H1 (cell line): Measurements from ENCODE around the gene NOX5. TPM values are rescaled to one million over a fixed set of nuclear protein-coding genes. Genes with fewer than 3 reads are reported as not detected.

ENCODE experiments used
- CTCF ChIA-PET: fragments of 300-600 bp; sonication (Branson Sonifier 250); formaldehyde crosslinking; loops from one replicate; lab custom pipeline; 2021; ENCODE audit not compliant: partially characterized antibody; lab: Charles Lee
- POLR2A ChIA-PET: fragments of 300-600 bp; sonication (Branson Sonifier 250); formaldehyde crosslinking; loops from one replicate; lab custom pipeline; 2021; ENCODE audit warnings: inconsistent platforms; ENCODE audit not compliant: partially characterized antibody; lab: Charles Lee
- DNase-seq, 2 experiments: peaks; one replicate each; pipeline versions ENCODE4 v3.0.0 to v3.0.0-alpha.2; 2010 to 2022; ENCODE audit warnings: low spot score in 2 of 2, low read depth in 1 of 2, mixed read lengths in 1 of 2
- FAIRE-seq: peaks from 2 replicates; lab custom pipeline; 2011; peaks lifted over from hg19 to GRCh38; lab: Jason Lieb, UNC
- H2AFZ ChIP-seq: 2 replicates; pipeline ENCODE4 v1.8.1; 2012; ENCODE audit warnings: low read length, inconsistent platforms
- H2AK5ac ChIP-seq: 2 replicates; pipeline ENCODE4 v1.6.1; 2013; ENCODE audit warnings: low read depth, low read length
- H2BK120ac ChIP-seq: replicated peaks from 2 replicates; pipeline ENCODE3; 2013; ENCODE audit warnings: low read depth, low read length, inconsistent platforms
- H2BK12ac ChIP-seq: 2 replicates; pipeline ENCODE4 v1.6.1; 2013; ENCODE audit warnings: low read depth, low read length
- H2BK15ac ChIP-seq: 2 replicates; pipeline ENCODE4 v1.6.1; 2013; ENCODE audit warnings: low read length
- H2BK20ac ChIP-seq: 2 replicates; pipeline ENCODE4 v1.6.1; 2013; ENCODE audit warnings: low read length
- H2BK5ac ChIP-seq: 2 replicates; pipeline ENCODE4 v1.6.1; 2013; ENCODE audit warnings: low read depth, low read length
- H3K14ac ChIP-seq: 2 replicates; pipeline ENCODE4 v1.6.1; 2013; ENCODE audit warnings: inconsistent platforms; ENCODE audit not compliant: insufficient read length
- H3K18ac ChIP-seq: 2 replicates; pipeline ENCODE4 v1.6.1; 2013; ENCODE audit warnings: low read length; ENCODE audit errors: extremely low read depth
- H3K23ac ChIP-seq: 2 replicates; pipeline ENCODE4 v1.6.1; 2013; ENCODE audit warnings: inconsistent platforms; ENCODE audit not compliant: insufficient read length
- H3K23me2 ChIP-seq: 2 replicates; pipeline ENCODE4 v1.6.1; 2013; ENCODE audit warnings: low read depth, low read length
- H3K27ac ChIP-seq: 2 replicates; pipeline ENCODE4 v1.6.1; 2011; ENCODE audit warnings: low read depth, low read length, inconsistent platforms
- H3K27me3 ChIP-seq, 4 experiments: replicated peaks in 1 of 4; 1 replicate in 1 of 4; 2 replicates in 3 of 4; pipeline versions ENCODE4 v1.6.1 to v1.8.1; 2011 to 2013; ENCODE audit warnings: low read length in 3 of 4, mild to moderate bottlenecking in 3 of 4, inconsistent platforms in 2 of 4, mixed read lengths in 2 of 4, moderate library complexity in 1 of 4; ENCODE audit not compliant: control insufficient read depth in 3 of 4, insufficient read depth in 3 of 4; ENCODE audit errors: extremely low read depth in 1 of 4
- H3K36me3 ChIP-seq, 4 experiments: 2 replicates each; pipeline versions ENCODE4 v1.6.1 to v1.8.1; 2011 to 2013; ENCODE audit warnings: mild to moderate bottlenecking in 4 of 4, low read length in 3 of 4, moderate library complexity in 2 of 4, control low read depth in 1 of 4, inconsistent platforms in 1 of 4; ENCODE audit not compliant: insufficient read depth in 4 of 4, control insufficient read depth in 2 of 4
- H3K4ac ChIP-seq: replicated peaks from 2 replicates; pipeline ENCODE3; 2013; ENCODE audit warnings: low read length, low read depth, mixed read lengths, inconsistent platforms; ENCODE audit not compliant: insufficient read length
- H3K4me1 ChIP-seq, 4 experiments: replicated peaks in 1 of 4; 1 replicate in 1 of 4; 2 replicates in 3 of 4; pipeline versions ENCODE4 v1.6.1 to v1.8.1; 2011 to 2013; ENCODE audit warnings: low read length in 3 of 4, inconsistent platforms in 2 of 4, mixed read lengths in 1 of 4; ENCODE audit not compliant: insufficient read depth in 4 of 4, control insufficient read depth in 3 of 4
- H3K4me2 ChIP-seq, 2 experiments: 2 replicates each; pipeline versions ENCODE4 v1.6.1 to v1.8.1; 2011 to 2013; ENCODE audit warnings: low read depth in 2 of 2, low read length in 2 of 2, control low read depth in 1 of 2, inconsistent platforms in 1 of 2, mild to moderate bottlenecking in 1 of 2; ENCODE audit not compliant: insufficient read depth in 1 of 2
- H3K4me3 ChIP-seq, 4 experiments: fragments of 200-600, 300-600 bp in 1 of 4; sonication (generic), shearing (Covaris generic), sonication (Bioruptor Twin) in 1 of 4; 2 replicates each; pipeline versions ENCODE4 v1.5.1 to v1.8.1; 2011 to 2016; ENCODE audit warnings: low read length in 4 of 4, low read depth in 3 of 4, control low read depth in 2 of 4, inconsistent platforms in 2 of 4, mild to moderate bottlenecking in 2 of 4, mixed read lengths in 1 of 4, moderate library complexity in 1 of 4; ENCODE audit not compliant: insufficient read depth in 2 of 4; ENCODE audit errors: extremely low read depth in 1 of 4
- H3K56ac ChIP-seq: replicated peaks from 2 replicates; pipeline ENCODE3; 2013; ENCODE audit warnings: low read depth, mild to moderate bottlenecking, mixed read lengths, low read length, inconsistent platforms; ENCODE audit not compliant: insufficient read length
- H3K79me1 ChIP-seq: 2 replicates; pipeline ENCODE4 v1.6.1; 2013; ENCODE audit warnings: low read depth, low read length, control low read depth
- H3K79me2 ChIP-seq, 2 experiments: 2 replicates each; pipeline versions ENCODE4 v1.6.1 to v1.8.1; 2012 to 2013; ENCODE audit warnings: low read length in 2 of 2, mild to moderate bottlenecking in 2 of 2, inconsistent platforms in 1 of 2; ENCODE audit not compliant: insufficient read depth in 2 of 2, control insufficient read depth in 1 of 2
- H3K9ac ChIP-seq, 4 experiments: replicated peaks in 1 of 4; 1 replicate in 1 of 4; 2 replicates in 3 of 4; pipeline versions ENCODE4 v1.6.1 to v1.8.1; 2011 to 2013; ENCODE audit warnings: low read depth in 3 of 4, low read length in 3 of 4, control low read depth in 2 of 4, mild to moderate bottlenecking in 2 of 4, moderate library complexity in 2 of 4, inconsistent platforms in 1 of 4; ENCODE audit errors: extremely low read depth in 1 of 4
- H3K9me3 ChIP-seq, 2 experiments: 2 replicates each; pipeline versions ENCODE4 v1.6.1 to v1.8.1; 2012 to 2013; ENCODE audit warnings: mild to moderate bottlenecking in 2 of 2, moderate library complexity in 2 of 2, control low read depth in 1 of 2, inconsistent platforms in 1 of 2, low read depth in 1 of 2, low read length in 1 of 2, mixed read lengths in 1 of 2; ENCODE audit not compliant: insufficient read depth in 2 of 2
- H4K20me1 ChIP-seq, 2 experiments: replicated peaks in 1 of 2; 2 replicates each; pipeline versions ENCODE3 to v1.8.1; 2011 to 2013; ENCODE audit warnings: inconsistent platforms in 2 of 2, low read length in 2 of 2, mild to moderate bottlenecking in 1 of 2; ENCODE audit not compliant: insufficient read depth in 2 of 2, control insufficient read depth in 1 of 2
- H4K5ac ChIP-seq: 2 replicates; pipeline ENCODE4 v1.6.1; 2013; ENCODE audit warnings: low read length, low read depth, mixed read lengths, inconsistent platforms; ENCODE audit not compliant: insufficient read length
- H4K8ac ChIP-seq: 2 replicates; pipeline ENCODE4 v1.8.0; 2013; ENCODE audit warnings: mild to moderate bottlenecking, moderate library complexity, low read length, inconsistent platforms; ENCODE audit not compliant: insufficient read depth; ENCODE audit errors: extremely low read depth
- H4K91ac ChIP-seq: replicated peaks from 2 replicates; pipeline ENCODE3; 2013; ENCODE audit warnings: low read length, mixed read lengths, inconsistent platforms; ENCODE audit not compliant: insufficient read length
- SP2 ChIP-seq: IDR thresholded peaks from 2 replicates; pipeline ENCODE4 v1.6.1; 2012; ENCODE audit warnings: mild to moderate bottlenecking, low read length, inconsistent platforms
- WGBS, 2 experiments: shearing (Covaris generic) in 1 of 2; methylation state at CpG; one replicate each; pipeline versions ENCODE4 v1.1.6 to v1.1.7; 2013 to 2015; ENCODE audit warnings: low lambda C conversion rate in 2 of 2, mixed read lengths in 2 of 2, inconsistent platforms in 1 of 2, low coverage in 1 of 2, missing lambda C conversion rate in 1 of 2; ENCODE audit not compliant: insufficient replicate concordance in 2 of 2, insufficient coverage in 1 of 2, insufficient read length in 1 of 2; ENCODE audit errors: extremely low coverage in 1 of 2, missing lambda C conversion rate in 1 of 2; 5-methylcytosine and 5-hydroxymethylcytosine counted together
- polyA plus RNA-seq, 7 experiments: library from polyadenylated mRNA; depleted of rRNA in 3 of 7; stranded (reverse) in 5 of 7; unstranded in 2 of 7; fragments of >200 nt in 5 of 7; fragments of 200-250 nt in 2 of 7; gene quantifications; 1 replicate in 5 of 7; 2 replicates in 1 of 7; 4 replicates in 1 of 7; pipeline versions ENCODE4 v1.2.1 to v1.2.3, GENCODE V29; 2011 to 2013; ENCODE audit warnings: missing spikeins in 2 of 7, mixed read lengths in 2 of 7
- total RNA-seq: library from RNA; stranded (reverse); fragmentation: NEBNext Ultra II Directional; extraction: Animal tissue kit (Norgen Biotek cat#: 25700); gene quantifications from 2 replicates; pipeline ENCODE4 v1.2.1, GENCODE V29; 2021

Gene NOX5
- total and polyA plus RNA-seq, 2 of the 8 experiments (the other 6 are each of a cell fraction or from before 2014, with no cell fraction given), result under 0.01 TPM; not detected in 1

DNA sequence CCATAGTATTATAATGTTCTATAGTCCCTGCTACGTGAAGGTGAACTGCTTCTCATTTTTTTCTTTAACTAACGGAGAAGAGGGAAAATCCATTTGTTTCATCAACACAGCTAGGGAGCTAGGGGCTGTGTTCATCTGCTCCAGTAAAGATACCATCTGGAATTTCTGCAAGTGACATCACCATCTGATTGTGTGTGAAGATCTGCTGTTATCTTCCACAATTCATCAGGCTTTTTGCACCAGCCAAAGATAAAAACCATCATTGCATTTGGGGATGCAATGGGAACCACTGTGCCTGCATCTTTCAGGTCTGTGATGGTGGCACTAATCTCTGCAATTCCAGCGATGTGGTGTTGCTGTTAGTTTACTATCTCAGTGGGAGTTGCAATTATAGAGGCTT lies 35.5 kb upstream of the NOX5 start:
- no peak for FAIRE-seq
- 82% methylated on average over 3 of the region's 3 CpGs; no CpG with 5 or more reads in 1 of the 2 experiments for WGBS, 2 experiments
- no peak overlapping the region for H2BK12ac ChIP-seq
- no peaks in the 10 kb centered on the region for H3K4me1 ChIP-seq
- no peaks in the 10 kb centered on the region for H3K79me1 ChIP-seq
- no peak overlapping the region for H2BK15ac ChIP-seq
- no peak overlapping the region for H2AK5ac ChIP-seq
- POLR2A ChIA-PET, result no interaction called here
- H4K5ac ChIP-seq, result no peak overlapping the region
- H3K36me3 ChIP-seq, result no peaks in the 10 kb centered on the region
- CTCF ChIA-PET, result no interaction called here
- DNase-seq, result no peak
- H3K23ac ChIP-seq, result no peak overlapping the region
- no peak overlapping the region for H3K4ac ChIP-seq
- TF ChIP-seq SP2, result no peak
- H2BK20ac ChIP-seq, result no peak overlapping the region
- no peak overlapping the region for H2BK120ac ChIP-seq
- no peaks in the 10 kb centered on the region for H3K23me2 ChIP-seq
- no peak overlapping the region for H3K4me3 ChIP-seq
- no peaks in the 10 kb centered on the region for H3K79me2 ChIP-seq
- H3K56ac ChIP-seq, result no peak overlapping the region
- H3K18ac ChIP-seq, result no peak overlapping the region
- H4K8ac ChIP-seq, result no peak overlapping the region
- no peaks in the 10 kb centered on the region for H3K27me3 ChIP-seq
- H3K9ac ChIP-seq, result no peak overlapping the region
- peaks cover 5 to 18% of the 10 kb centered on the region in 2 experiments for H3K9me3 ChIP-seq
- H3K27ac ChIP-seq, result no peak overlapping the region
- H4K20me1 ChIP-seq, result no peaks in the 10 kb centered on the region
- H2BK5ac ChIP-seq, result no peak overlapping the region
- H3K4me2 ChIP-seq, result no peak overlapping the region
- no peak overlapping the region for H2AFZ ChIP-seq
- no peak overlapping the region for H3K14ac ChIP-seq
- H4K91ac ChIP-seq, result no peak overlapping the region
